KMS-11 (cell line): ENCODE data around the gene URB1.
"Not testable (repeated sequence)": the region's sequence is repeated elsewhere in the genome, so short reads cannot be mapped to it uniquely, and the experiment has no call there.

Experiments
- H2AFZ ChIP-seq: fragments of 200-600 bp; sonication (generic); 2 replicates; pipeline ENCODE4 v1.6.1; 2016; ENCODE audit warnings: antibody characterized with exemption, mixed run types, low read depth
- H3K27ac ChIP-seq: fragments of 200-600 bp; sonication (generic); 2 replicates; pipeline ENCODE4 v1.6.1; 2016; ENCODE audit warnings: mild to moderate bottlenecking, mixed run types
- H3K27me3 ChIP-seq: fragments of 200-600 bp; sonication (generic); 2 replicates; pipeline ENCODE4 v1.6.1; 2017; ENCODE audit warnings: mild to moderate bottlenecking, low read depth, mixed run types, moderate library complexity; ENCODE audit not compliant: insufficient read depth
- H3K36me3 ChIP-seq: fragments of 200-600 bp; sonication (generic); 2 replicates; pipeline ENCODE4 v1.6.1; 2017; ENCODE audit warnings: mild to moderate bottlenecking, mixed run types; ENCODE audit not compliant: insufficient read depth
- H3K4me1 ChIP-seq: fragments of 200-600 bp; sonication (generic); 2 replicates; pipeline ENCODE4 v1.6.1; 2016; ENCODE audit warnings: mild to moderate bottlenecking, low read depth, mixed run types; ENCODE audit not compliant: poor library complexity, severe bottlenecking
- H3K4me2 ChIP-seq: fragments of 200-600 bp; sonication (generic); 2 replicates; pipeline ENCODE4 v1.7.0; 2016; ENCODE audit warnings: mild to moderate bottlenecking, mixed run types
- H3K4me3 ChIP-seq: fragments of 200-600 bp; sonication (generic); IDR thresholded peaks from 2 replicates; pipeline ENCODE4 v1.6.1; 2017; ENCODE audit warnings: low read depth, low read length, mixed read lengths; ENCODE audit not compliant: insufficient read depth
- H3K79me2 ChIP-seq: fragments of 200-600 bp; sonication (generic); 2 replicates; pipeline ENCODE4 v1.6.1; 2016; ENCODE audit warnings: low read depth, mixed run types; ENCODE audit not compliant: insufficient read depth
- H3K9ac ChIP-seq: fragments of 200-600 bp; sonication (generic); 2 replicates; pipeline ENCODE4 v1.6.1; 2016; ENCODE audit warnings: mild to moderate bottlenecking, mixed run types
- H4K20me1 ChIP-seq: fragments of 200-600 bp; sonication (generic); 2 replicates; pipeline ENCODE4 v1.6.1; 2016; ENCODE audit warnings: mild to moderate bottlenecking, mixed run types; ENCODE audit not compliant: insufficient read depth
- TF ChIP-seq, protein P1 (sequence below): fragments of 200-600 bp; sonication (generic); conservative IDR thresholded peaks from 2 replicates; pipeline ENCODE4 v1.6.1; 2017; ENCODE audit warnings: low read depth, mild to moderate bottlenecking, antibody characterized with exemption, low read length, moderate library complexity, mixed read lengths

Gene URB1

DNA sequence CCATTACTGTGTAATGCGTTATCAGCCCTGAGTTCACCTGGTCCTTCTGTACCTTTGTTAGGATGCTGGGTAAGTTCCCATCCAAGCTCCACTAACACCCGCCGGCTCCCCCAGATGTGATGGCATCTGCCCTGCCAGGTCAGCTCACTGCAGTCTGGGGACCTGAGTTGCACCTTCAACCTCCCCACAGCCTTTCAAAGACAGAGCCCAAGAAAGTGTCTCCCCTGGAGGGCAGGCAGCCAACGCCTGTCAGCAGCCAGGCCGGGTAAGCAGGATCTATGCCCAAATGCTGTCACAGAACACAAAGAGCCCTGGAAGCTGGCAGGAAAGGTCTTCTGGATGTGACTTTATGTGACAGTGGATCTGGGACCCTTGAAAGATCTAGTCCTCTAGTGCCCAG is 80.5 kb downstream of the URB1 start:
- Histone ChIP-seq H3K36me3 (peaks cover 5% of the 10 kb centered on the region; the same call in 1 of the 2 replicates), H4K20me1 (no peaks in the 10 kb centered on the region), H3K4me2 (no peak overlapping the region), H3K9ac (no peak overlapping the region), H3K27ac (no peak overlapping the region), H2AFZ (no peak overlapping the region), H3K27me3 (no peaks in the 10 kb centered on the region), H3K4me1 (no peaks in the 10 kb centered on the region), H3K79me2 (no peaks in the 10 kb centered on the region), H3K4me3 (no peak overlapping the region)
- TF ChIP-seq, protein P1, sequence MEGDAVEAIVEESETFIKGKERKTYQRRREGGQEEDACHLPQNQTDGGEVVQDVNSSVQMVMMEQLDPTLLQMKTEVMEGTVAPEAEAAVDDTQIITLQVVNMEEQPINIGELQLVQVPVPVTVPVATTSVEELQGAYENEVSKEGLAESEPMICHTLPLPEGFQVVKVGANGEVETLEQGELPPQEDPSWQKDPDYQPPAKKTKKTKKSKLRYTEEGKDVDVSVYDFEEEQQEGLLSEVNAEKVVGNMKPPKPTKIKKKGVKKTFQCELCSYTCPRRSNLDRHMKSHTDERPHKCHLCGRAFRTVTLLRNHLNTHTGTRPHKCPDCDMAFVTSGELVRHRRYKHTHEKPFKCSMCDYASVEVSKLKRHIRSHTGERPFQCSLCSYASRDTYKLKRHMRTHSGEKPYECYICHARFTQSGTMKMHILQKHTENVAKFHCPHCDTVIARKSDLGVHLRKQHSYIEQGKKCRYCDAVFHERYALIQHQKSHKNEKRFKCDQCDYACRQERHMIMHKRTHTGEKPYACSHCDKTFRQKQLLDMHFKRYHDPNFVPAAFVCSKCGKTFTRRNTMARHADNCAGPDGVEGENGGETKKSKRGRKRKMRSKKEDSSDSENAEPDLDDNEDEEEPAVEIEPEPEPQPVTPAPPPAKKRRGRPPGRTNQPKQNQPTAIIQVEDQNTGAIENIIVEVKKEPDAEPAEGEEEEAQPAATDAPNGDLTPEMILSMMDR = no peak

DNA sequence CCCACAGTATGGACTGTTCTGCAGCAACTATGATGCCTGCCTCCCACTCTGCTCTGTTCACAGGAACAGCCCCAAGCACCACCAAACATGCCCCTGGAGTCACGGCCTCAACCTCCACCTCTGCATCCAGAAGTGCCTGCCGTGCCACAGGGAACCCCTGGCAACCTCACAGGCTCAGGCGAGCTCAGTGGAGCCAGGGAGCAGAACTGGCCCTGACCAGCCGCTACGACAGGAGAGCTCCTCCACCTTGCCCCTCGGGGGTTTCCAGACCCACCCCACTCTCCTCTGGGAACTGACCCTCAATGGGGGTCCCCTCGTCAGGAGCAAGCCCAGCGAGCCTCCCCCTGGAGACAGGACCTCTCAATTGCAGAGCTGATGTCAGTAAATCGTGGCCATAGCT is 81.2 kb downstream of the URB1 start:
- H3K9ac ChIP-seq = no peak overlapping the region
- no peaks in the 10 kb centered on the region for H3K4me1 ChIP-seq
- TF ChIP-seq, protein P1 = no peak
- no peak overlapping the region for H3K4me2 ChIP-seq
- H3K27ac ChIP-seq = no peak overlapping the region
- H3K27me3 ChIP-seq = no peaks in the 10 kb centered on the region
- no peaks in the 10 kb centered on the region for H4K20me1 ChIP-seq
- H3K4me3 ChIP-seq = no peak overlapping the region
- no peak overlapping the region for H2AFZ ChIP-seq
- no peaks in the 10 kb centered on the region for H3K79me2 ChIP-seq
- peaks cover 5% of the 10 kb centered on the region; the same call in 1 of the 2 replicates for H3K36me3 ChIP-seq

DNA sequence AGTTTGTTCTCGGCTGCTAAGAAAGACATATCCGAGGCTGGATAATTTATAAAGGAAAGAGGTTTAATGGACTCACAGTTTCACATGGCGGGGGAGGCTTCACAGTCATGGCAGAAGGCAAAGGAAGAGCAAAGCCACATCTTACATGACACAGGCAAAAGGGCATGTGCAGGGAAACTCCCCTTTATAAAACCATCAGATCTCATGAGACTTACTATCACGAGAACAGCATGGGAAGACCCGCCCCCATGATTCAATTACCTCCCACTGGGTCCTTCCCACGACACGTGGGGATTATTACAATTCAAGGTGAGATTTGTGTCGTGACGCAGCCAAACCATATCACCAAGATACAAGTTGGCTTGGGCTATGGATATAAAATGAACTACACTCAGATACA is 81.8 kb downstream of the URB1 start:
- not testable (repeated sequence) for H3K4me2 ChIP-seq, H3K36me3 ChIP-seq, H3K4me3 ChIP-seq, H3K4me1 ChIP-seq, H3K27me3 ChIP-seq, H3K27ac ChIP-seq, H3K9ac ChIP-seq, H4K20me1 ChIP-seq, H3K79me2 ChIP-seq, H2AFZ ChIP-seq

DNA sequence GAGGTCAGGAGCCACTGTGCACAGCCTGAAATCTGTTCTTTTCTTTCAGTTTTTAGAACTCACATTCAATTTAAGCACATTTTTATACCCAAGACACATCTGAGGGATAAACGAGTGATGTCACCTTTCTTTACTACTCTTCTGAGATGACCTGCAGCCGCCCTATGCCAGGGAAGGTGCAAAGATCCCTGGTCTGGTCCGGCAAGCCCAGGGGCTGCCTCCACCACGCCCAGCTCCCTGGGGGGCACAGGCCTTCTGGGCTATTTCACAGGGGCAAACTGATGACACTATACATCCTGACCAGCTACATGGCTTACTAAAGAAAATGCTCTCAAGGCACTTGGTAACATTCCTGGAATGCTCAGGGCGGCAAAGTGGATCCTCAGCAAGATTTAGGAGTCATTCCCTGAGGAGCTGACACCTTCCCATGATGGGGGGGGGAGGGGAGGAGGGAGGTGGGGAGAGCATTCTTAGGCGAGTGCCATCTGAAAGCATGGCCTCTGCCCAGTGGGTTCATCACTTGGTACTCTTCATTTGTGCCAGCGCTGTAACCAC is 82.8 kb downstream of the URB1 start:
- Histone ChIP-seq H3K4me1 (no peaks in the 10 kb centered on the region), H3K27me3 (no peaks in the 10 kb centered on the region), H2AFZ (no peak overlapping the region), H3K4me3 (no peak overlapping the region), H3K79me2 (no peaks in the 10 kb centered on the region), H4K20me1 (no peaks in the 10 kb centered on the region), H3K36me3 (peaks cover 5% of the 10 kb centered on the region; the same call in 1 of the 2 replicates), H3K9ac (no peak overlapping the region), H3K4me2 (no peak overlapping the region), H3K27ac (no peak overlapping the region)
- TF ChIP-seq, protein P1 = no peak

DNA sequence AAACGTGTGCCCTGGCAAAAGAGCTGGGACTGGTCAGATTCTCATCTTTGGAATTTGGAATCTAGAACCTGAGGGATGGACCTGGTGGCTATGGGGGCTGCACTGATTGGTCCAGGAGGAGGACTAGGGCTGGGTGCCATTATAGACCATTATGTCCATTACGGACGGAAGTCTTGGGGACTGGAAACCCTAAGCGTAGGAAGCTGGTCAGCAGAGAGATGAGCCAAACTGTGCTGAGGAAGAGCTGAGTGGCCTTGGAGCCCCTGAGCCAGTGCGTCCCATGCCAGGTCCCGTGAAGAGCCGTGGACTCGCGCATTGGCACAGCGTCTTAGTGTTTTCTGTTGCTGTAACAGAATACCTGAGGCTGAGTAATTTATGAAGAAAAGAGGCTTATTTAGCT is 84.1 kb downstream of the URB1 start:
- H3K27me3 ChIP-seq = no peaks in the 10 kb centered on the region
- H3K79me2 ChIP-seq = no peaks in the 10 kb centered on the region
- no peak overlapping the region for H3K27ac ChIP-seq
- H3K9ac ChIP-seq = no peak overlapping the region
- no peak overlapping the region for H2AFZ ChIP-seq
- H4K20me1 ChIP-seq = no peaks in the 10 kb centered on the region
- H3K4me2 ChIP-seq = no peak overlapping the region
- TF ChIP-seq, protein P1 = no peak
- H3K4me1 ChIP-seq = no peaks in the 10 kb centered on the region
- no peak overlapping the region for H3K4me3 ChIP-seq
- no peaks in the 10 kb centered on the region for H3K36me3 ChIP-seq
